Sigmoid colon (tissue), 3 donors: Measurements from ENCODE around the gene CDK6.

Experiments used
- CTCF ChIP-seq, 4 experiments: fragments of 450-650 bp in 3 of 4; fragments of 200-600 bp in 1 of 4; IDR thresholded peaks; one replicate each; pipeline ENCODE4 v1.5.1; 2016 to 2019; ENCODE audit warnings: antibody characterized with exemption in 4 of 4, mild to moderate bottlenecking in 3 of 4, moderate library complexity in 2 of 4
- POLR2A ChIP-seq, 2 donors: fragments of 450-650 bp; IDR thresholded peaks; one replicate each; pipeline ENCODE4 v1.6.1; 2016; ENCODE audit warnings: antibody characterized with exemption in 2 of 2, mild to moderate bottlenecking in 2 of 2, moderate library complexity in 2 of 2

- TF ChIP-seq CTCF (IDR thresholded peaks at IDR 0.05) (no peak), POLR2A (IDR thresholded peaks at IDR 0.05) (no peak)
Measured at GRCh38 chr7:92702535-92702934, 133.8 kb downstream of the CDK6 start.
